Stimulated activated CD4-positive, alpha-beta T cell treated with anti-CD3 and anti-CD28 coated beads, TNF-alpha, amount 100 ng/mL, for 24 hours (primary cell): ENCODE measurements around the gene CALHM6.

ENCODE experiments used
- DNase-seq, 3 experiments: peaks; one replicate each; pipeline ENCODE4 v3.0.0-alpha.2; 2020; ENCODE audit warnings: low read depth in 3 of 3

The CALHM6 gene

GRCh38 chr6:116461331-116461931 is at the start of gene CALHM6:
CALHM6 (plus strand) TSS chr6:116461375; CDS start chr6:116461930, 555 bp downstream.
- no peak for DNase-seq

- no peak for DNase-seq
Measured at GRCh38 chr6:116412270-116412669, 48.9 kb upstream of the CALHM6 start.

GRCh38 chr6:116413357-116413756 is 47.8 kb upstream of the CALHM6 start:
- DNase-seq, result no peak

GRCh38 chr6:116417661-116418060 is 43.5 kb upstream of the CALHM6 start:
- no peak for DNase-seq

- DNase-seq, result no peak
Measured at GRCh38 chr6:116419069-116419786, 41.9 kb upstream of the CALHM6 start.

- DNase-seq, result no peak
Measured at GRCh38 chr6:116420341-116420740, 40.8 kb upstream of the CALHM6 start.

GRCh38 chr6:116422238-116422637 is 38.9 kb upstream of the CALHM6 start:
- no peak for DNase-seq

- DNase-seq, result no peak
Measured at GRCh38 chr6:116424001-116424400, 37.2 kb upstream of the CALHM6 start.

GRCh38 chr6:116426551-116426950 is 34.6 kb upstream of the CALHM6 start:
- no peak for DNase-seq

GRCh38 chr6:116429111-116429510 is 32.1 kb upstream of the CALHM6 start:
- no peak for DNase-seq

- DNase-seq, result no peak
Measured at GRCh38 chr6:116430860-116431259, 30.3 kb upstream of the CALHM6 start.

- no peak for DNase-seq
Measured at GRCh38 chr6:116431964-116432595, 29.1 kb upstream of the CALHM6 start.

- DNase-seq, result no peak
Measured at GRCh38 chr6:116433206-116433712, 27.9 kb upstream of the CALHM6 start.

- DNase-seq, result no peak
Measured at GRCh38 chr6:116434056-116434725, 27.0 kb upstream of the CALHM6 start.

- DNase-seq, result no peak
Measured at GRCh38 chr6:116436586-116436985, 24.6 kb upstream of the CALHM6 start.

- DNase-seq, result no peak
Measured at GRCh38 chr6:116437656-116438055, 23.5 kb upstream of the CALHM6 start.

- no peak for DNase-seq
Measured at GRCh38 chr6:116438590-116439448, 22.4 kb upstream of the CALHM6 start.

GRCh38 chr6:116439522-116440051 is 21.6 kb upstream of the CALHM6 start:
- DNase-seq, result no peak

GRCh38 chr6:116443105-116443504 is 18.1 kb upstream of the CALHM6 start:
- DNase-seq, result no peak

- DNase-seq, result no peak
Measured at GRCh38 chr6:116444092-116444491, 17.1 kb upstream of the CALHM6 start.

- no peak for DNase-seq
Measured at GRCh38 chr6:116444575-116444974, 16.6 kb upstream of the CALHM6 start.
